Measurements from ENCODE around the gene KCNH6.

Gene KCNH6

GRCh38 chr17:63480192-63480784 lies 42.9 kb upstream of the KCNH6 start:
- TF ChIP-seq GATA2 (IDR thresholded peaks at IDR 0.05; ENCODE audit: low read depth, low read length) = no peak

- TF ChIP-seq GATA2 (IDR thresholded peaks at IDR 0.05; ENCODE audit: low read depth, low read length) (0 out of 2 replicates have a peak, but pooled peaks have one; percentile 26), GATA3 (IDR thresholded peaks at IDR 0.05; ENCODE audit: low read depth, low read length) (no peak)
These were observed 42.2 kb upstream of the KCNH6 start for GRCh38 chr17:63480826-63481487.

- TF ChIP-seq GATA2 (IDR thresholded peaks at IDR 0.05; ENCODE audit: low read depth, low read length) (no peak), GATA3 (IDR thresholded peaks at IDR 0.05; ENCODE audit: low read depth, low read length) (no peak)
These were observed 41.7 kb upstream of the KCNH6 start for GRCh38 chr17:63481488-63481870.

- no peak for TF ChIP-seq GATA3 (IDR thresholded peaks at IDR 0.05; ENCODE audit: low read depth, low read length)
- TF ChIP-seq GATA2 (IDR thresholded peaks at IDR 0.05; ENCODE audit: low read depth, low read length) = no peak
These were observed 40.6 kb upstream of the KCNH6 start for GRCh38 chr17:63482509-63482908.

GRCh38 chr17:63483038-63483437 lies 40.1 kb upstream of the KCNH6 start:
- TF ChIP-seq GATA3 (IDR thresholded peaks at IDR 0.05; ENCODE audit: low read depth, low read length) (no peak), GATA2 (IDR thresholded peaks at IDR 0.05; ENCODE audit: low read depth, low read length) (no peak)

GRCh38 chr17:63483655-63484575 lies 39.2 kb upstream of the KCNH6 start:
- TF ChIP-seq GATA2 (IDR thresholded peaks at IDR 0.05; ENCODE audit: low read depth, low read length) = no peak
- TF ChIP-seq GATA3 (IDR thresholded peaks at IDR 0.05; ENCODE audit: low read depth, low read length) = no peak

- TF ChIP-seq GATA3 (IDR thresholded peaks at IDR 0.05; ENCODE audit: low read depth, low read length) (no peak), GATA2 (IDR thresholded peaks at IDR 0.05; ENCODE audit: low read depth, low read length) (no peak)
These were observed 36.7 kb upstream of the KCNH6 start for GRCh38 chr17:63486317-63487013.

GRCh38 chr17:63487014-63487339 lies 36.2 kb upstream of the KCNH6 start:
- TF ChIP-seq GATA2 (IDR thresholded peaks at IDR 0.05; ENCODE audit: low read depth, low read length) (no peak), GATA3 (IDR thresholded peaks at IDR 0.05; ENCODE audit: low read depth, low read length) (no peak)

- TF ChIP-seq GATA3 (IDR thresholded peaks at IDR 0.05; ENCODE audit: low read depth, low read length) = no peak
These were observed 34.3 kb upstream of the KCNH6 start for GRCh38 chr17:63488851-63489250.

- TF ChIP-seq GATA3 (IDR thresholded peaks at IDR 0.05; ENCODE audit: low read depth, low read length) = no peak
These were observed 33.9 kb upstream of the KCNH6 start for GRCh38 chr17:63489291-63489690.

- TF ChIP-seq GATA2 (IDR thresholded peaks at IDR 0.05; ENCODE audit: low read depth, low read length) = no peak
- no peak for TF ChIP-seq GATA3 (IDR thresholded peaks at IDR 0.05; ENCODE audit: low read depth, low read length)
These were observed 32.8 kb upstream of the KCNH6 start for GRCh38 chr17:63490329-63490728.

- no peak for TF ChIP-seq GATA3 (IDR thresholded peaks at IDR 0.05; ENCODE audit: low read depth, low read length)
- TF ChIP-seq GATA2 (IDR thresholded peaks at IDR 0.05; ENCODE audit: low read depth, low read length) = no peak
These were observed 32.2 kb upstream of the KCNH6 start for GRCh38 chr17:63490858-63491400.

GRCh38 chr17:63491413-63491812 lies 31.7 kb upstream of the KCNH6 start:
- no peak for TF ChIP-seq GATA2 (IDR thresholded peaks at IDR 0.05; ENCODE audit: low read depth, low read length)
- TF ChIP-seq GATA3 (IDR thresholded peaks at IDR 0.05; ENCODE audit: low read depth, low read length) = no peak

GRCh38 chr17:63491977-63492618 lies 31.1 kb upstream of the KCNH6 start:
- TF ChIP-seq GATA3 (IDR thresholded peaks at IDR 0.05; ENCODE audit: low read depth, low read length) = no peak
- no peak for TF ChIP-seq GATA2 (IDR thresholded peaks at IDR 0.05; ENCODE audit: low read depth, low read length)
